Neural crest cell (in vitro differentiated cells): ENCODE data around the gene GPR21. TPM values are rescaled to one million over a fixed set of nuclear protein-coding genes. Genes with fewer than 3 reads are reported as not detected.

Source experiments
- DNase-seq: peaks from one replicate; pipeline ENCODE4 v3.0.0; 2021; ENCODE audit warnings: low read depth, mixed read lengths, low spot score
- H3K27ac Mint-ChIP-seq: one replicate; pipeline ENCODE4 v1.8.0; 2021; ENCODE audit warnings: mild to moderate bottlenecking, mixed read lengths; ENCODE audit not compliant: unreplicated experiment
- H3K27me3 Mint-ChIP-seq: 2 replicates; pipeline ENCODE4 v1.8.0; 2021; ENCODE audit warnings: low read depth, mild to moderate bottlenecking, mixed read lengths
- H3K36me3 Mint-ChIP-seq: 2 replicates; pipeline ENCODE4 v1.8.0; 2021; ENCODE audit warnings: low read depth, mild to moderate bottlenecking, mixed read lengths
- H3K4me1 Mint-ChIP-seq: 2 replicates; pipeline ENCODE4 v1.8.0; 2021; ENCODE audit warnings: mixed read lengths
- H3K4me3 Mint-ChIP-seq: one replicate; pipeline ENCODE4 v1.8.0; 2021; ENCODE audit warnings: mild to moderate bottlenecking, mixed read lengths
- H3K9me3 Mint-ChIP-seq: 2 replicates; pipeline ENCODE4 v1.8.0; 2021; ENCODE audit warnings: mixed read lengths
- total RNA-seq: library from RNA; stranded (reverse); gene quantifications from 2 replicates; pipeline ENCODE4 v1.2.1, GENCODE V29; 2021
- TF ChIP-seq, protein P1 (sequence below): fragments of 200-600 bp; sonication (generic); conservative IDR thresholded peaks from 2 replicates; pipeline ENCODE4 v1.5.0; 2021; ENCODE audit warnings: antibody characterized with exemption, mild to moderate bottlenecking

GPR21 gene
- total RNA-seq, 1 donor from 2014 or later = 1.0 TPM

DNA sequence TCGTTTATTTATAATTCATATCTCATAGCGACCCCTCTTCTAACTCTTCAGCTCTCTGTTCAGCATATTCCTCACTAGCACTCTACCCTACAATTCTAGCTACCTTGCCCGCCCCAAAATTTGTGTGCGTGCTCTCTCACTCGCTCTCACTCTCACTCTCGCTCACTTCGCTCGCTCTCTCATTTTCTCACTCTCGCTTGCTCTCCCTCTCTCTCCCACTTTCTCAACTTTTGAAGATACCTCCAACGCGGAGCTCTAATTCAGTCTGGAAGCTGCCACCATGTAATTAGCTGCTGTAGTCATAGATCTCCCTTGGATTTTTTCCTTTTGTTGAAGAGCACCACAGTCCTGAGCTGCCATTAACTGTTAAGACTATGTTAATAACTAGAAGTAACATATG is 30.4 kb downstream of the GPR21 start:
- no peak for DNase-seq
- no peak overlapping the region for H3K4me3 Mint-ChIP-seq
- H3K9me3 Mint-ChIP-seq = no peaks in the 10 kb centered on the region
- H3K27ac Mint-ChIP-seq = no peak overlapping the region
- no peaks in the 10 kb centered on the region for H3K27me3 Mint-ChIP-seq
- H3K36me3 Mint-ChIP-seq = peaks cover 10% of the 10 kb centered on the region
- H3K4me1 Mint-ChIP-seq = peaks cover 2% of the 10 kb centered on the region
- TF ChIP-seq, protein P1, sequence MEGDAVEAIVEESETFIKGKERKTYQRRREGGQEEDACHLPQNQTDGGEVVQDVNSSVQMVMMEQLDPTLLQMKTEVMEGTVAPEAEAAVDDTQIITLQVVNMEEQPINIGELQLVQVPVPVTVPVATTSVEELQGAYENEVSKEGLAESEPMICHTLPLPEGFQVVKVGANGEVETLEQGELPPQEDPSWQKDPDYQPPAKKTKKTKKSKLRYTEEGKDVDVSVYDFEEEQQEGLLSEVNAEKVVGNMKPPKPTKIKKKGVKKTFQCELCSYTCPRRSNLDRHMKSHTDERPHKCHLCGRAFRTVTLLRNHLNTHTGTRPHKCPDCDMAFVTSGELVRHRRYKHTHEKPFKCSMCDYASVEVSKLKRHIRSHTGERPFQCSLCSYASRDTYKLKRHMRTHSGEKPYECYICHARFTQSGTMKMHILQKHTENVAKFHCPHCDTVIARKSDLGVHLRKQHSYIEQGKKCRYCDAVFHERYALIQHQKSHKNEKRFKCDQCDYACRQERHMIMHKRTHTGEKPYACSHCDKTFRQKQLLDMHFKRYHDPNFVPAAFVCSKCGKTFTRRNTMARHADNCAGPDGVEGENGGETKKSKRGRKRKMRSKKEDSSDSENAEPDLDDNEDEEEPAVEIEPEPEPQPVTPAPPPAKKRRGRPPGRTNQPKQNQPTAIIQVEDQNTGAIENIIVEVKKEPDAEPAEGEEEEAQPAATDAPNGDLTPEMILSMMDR = no peak

GRCh38 chr9:123064716-123065115 is 31.2 kb downstream of the GPR21 start:
- H3K4me1 Mint-ChIP-seq = no peaks in the 10 kb centered on the region
- H3K27ac Mint-ChIP-seq = no peak overlapping the region
- H3K9me3 Mint-ChIP-seq = no peaks in the 10 kb centered on the region
- peaks cover 8% of the 10 kb centered on the region for H3K36me3 Mint-ChIP-seq
- H3K27me3 Mint-ChIP-seq = no peaks in the 10 kb centered on the region
- no peak for DNase-seq
- TF ChIP-seq, protein P1 = no peak
- H3K4me3 Mint-ChIP-seq = no peak overlapping the region

DNA sequence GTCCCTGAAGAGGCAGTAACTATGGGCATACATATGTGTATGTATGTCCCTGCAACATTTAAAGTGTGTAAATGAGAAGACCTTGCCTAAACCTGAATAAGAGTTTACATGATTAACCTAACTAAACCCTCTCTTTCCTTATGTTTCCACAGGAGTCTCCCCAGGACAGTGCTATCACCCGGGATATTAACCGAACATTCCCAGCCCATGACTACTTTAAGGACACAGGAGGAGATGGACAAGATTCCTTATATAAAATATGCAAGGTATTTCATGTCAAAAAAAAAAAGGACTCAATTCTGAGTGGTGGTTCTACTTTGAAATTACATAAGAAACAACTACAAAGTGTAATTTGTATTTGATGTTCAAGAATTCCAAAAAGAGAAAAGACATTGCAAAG is 31.7 kb downstream of the GPR21 start:
- TF ChIP-seq, protein P1 = no peak
- no peaks in the 10 kb centered on the region for H3K4me1 Mint-ChIP-seq
- peaks cover 8% of the 10 kb centered on the region for H3K36me3 Mint-ChIP-seq
- no peak for DNase-seq
- H3K27me3 Mint-ChIP-seq = no peaks in the 10 kb centered on the region
- H3K9me3 Mint-ChIP-seq = no peaks in the 10 kb centered on the region
- H3K27ac Mint-ChIP-seq = no peak overlapping the region
- no peak overlapping the region for H3K4me3 Mint-ChIP-seq

- Mint-ChIP-seq H3K9me3 (no peaks in the 10 kb centered on the region), H3K4me3 (no peak overlapping the region), H3K4me1 (no peaks in the 10 kb centered on the region), H3K27ac (no peak overlapping the region), H3K27me3 (no peaks in the 10 kb centered on the region), H3K36me3 (peaks cover 5% of the 10 kb centered on the region)
- TF ChIP-seq, protein P1 = no peak
- no peak for DNase-seq
These were observed 33.7 kb downstream of the GPR21 start for GRCh38 chr9:123067136-123067535.

GRCh38 chr9:123069010-123069481 is 35.6 kb downstream of the GPR21 start:
- Mint-ChIP-seq H3K36me3 (peaks cover 5% of the 10 kb centered on the region), H3K4me3 (no peak overlapping the region), H3K4me1 (no peaks in the 10 kb centered on the region), H3K9me3 (no peaks in the 10 kb centered on the region), H3K27me3 (no peaks in the 10 kb centered on the region), H3K27ac (no peak overlapping the region)
- no peak for DNase-seq
- TF ChIP-seq, protein P1 = no peak

DNA sequence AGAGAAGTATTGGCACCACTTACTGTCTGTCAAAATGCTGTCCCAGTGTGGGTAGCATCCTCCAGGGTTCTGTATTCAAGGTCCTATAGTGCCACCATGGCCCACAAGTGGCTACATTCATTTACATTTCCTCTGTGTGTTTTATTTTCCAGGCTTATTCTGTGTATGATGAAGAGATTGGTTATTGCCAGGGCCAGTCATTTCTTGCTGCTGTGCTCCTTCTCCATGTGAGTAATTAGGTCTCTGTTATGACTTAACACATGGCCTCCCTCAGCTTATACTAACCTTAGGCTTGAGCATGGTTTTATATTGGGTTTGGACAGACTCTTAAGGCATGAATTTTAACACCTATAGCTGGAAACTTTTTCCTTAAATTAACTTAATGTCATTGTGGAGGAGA is 36.7 kb downstream of the GPR21 start:
- no peaks in the 10 kb centered on the region for H3K27me3 Mint-ChIP-seq
- no peaks in the 10 kb centered on the region for H3K9me3 Mint-ChIP-seq
- H3K36me3 Mint-ChIP-seq = peaks cover 5% of the 10 kb centered on the region
- DNase-seq = no peak
- H3K4me1 Mint-ChIP-seq = no peaks in the 10 kb centered on the region
- TF ChIP-seq, protein P1 = no peak
- H3K4me3 Mint-ChIP-seq = no peak overlapping the region
- H3K27ac Mint-ChIP-seq = no peak overlapping the region
